Stomach (tissue), 9 donors: Measurements from ENCODE around the gene GPR37L1. TPM values are rescaled to one million over a fixed set of nuclear protein-coding genes. Genes with fewer than 3 reads are reported as not detected.

Experiments used
- DNase-seq, 2 donors: peaks; one replicate each; pipeline versions ENCODE4 v3.0.0 to v3.0.0-alpha.2; 2013 to 2019
- H3K27ac ChIP-seq, 5 donors: fragments of 200-600 bp in 4 of 5; sonication (generic) in 4 of 5; one replicate each; pipeline ENCODE4 v1.5.1; 2013 to 2019; ENCODE audit warnings: mild to moderate bottlenecking in 1 of 5, moderate library complexity in 1 of 5
- H3K27me3 ChIP-seq, 3 donors: fragments of 200-600 bp; sonication (generic); one replicate each; pipeline ENCODE4 v1.5.1; 2017 to 2019; ENCODE audit warnings: mixed run types in 1 of 3
- H3K36me3 ChIP-seq, 4 donors: fragments of 200-600 bp; sonication (generic); 1 replicate in 3 of 4; 2 replicates in 1 of 4; pipeline ENCODE4 v1.5.1; 2016 to 2019
- H3K4me1 ChIP-seq, 4 donors: fragments of 200-600 bp; sonication (generic); one replicate each; pipeline ENCODE4 v1.5.1; 2016 to 2019
- H3K4me3 ChIP-seq, 4 donors: fragments of 200-600 bp; sonication (generic) in 3 of 4; one replicate each; pipeline ENCODE4 v1.5.1; 2016 to 2019; ENCODE audit warnings: mild to moderate bottlenecking in 1 of 4
- H3K9me3 ChIP-seq, 4 donors: fragments of 200-600 bp; sonication (generic); one replicate each; pipeline ENCODE4 v1.5.1; 2016 to 2019
- CTCF ChIP-seq, 7 experiments: fragments of 450-650 bp in 4 of 7; fragments of 200-600 bp in 3 of 7; sonication (generic) in 3 of 7; IDR thresholded peaks; one replicate each; pipeline ENCODE4 v1.5.1; 2016 to 2019; ENCODE audit warnings: antibody characterized with exemption in 7 of 7, control low read depth in 2 of 7, mild to moderate bottlenecking in 1 of 7
- EP300 ChIP-seq: sonication (generic); formaldehyde crosslinking; IDR thresholded peaks from one replicate; pipeline ENCODE4 v1.6.1; 2017; ENCODE audit warnings: antibody characterized with exemption
- POLR2A ChIP-seq, 4 donors: fragments of 450-650 bp; IDR thresholded peaks; one replicate each; pipeline ENCODE4 v1.6.1; 2016; ENCODE audit warnings: antibody characterized with exemption in 4 of 4, control low read depth in 2 of 4, mild to moderate bottlenecking in 1 of 4, moderate library complexity in 1 of 4
- POLR2AphosphoS5 ChIP-seq, 3 donors: sonication (generic); formaldehyde crosslinking; IDR thresholded peaks; one replicate each; pipeline ENCODE4 v1.6.1; 2016; ENCODE audit warnings: antibody characterized with exemption in 3 of 3
- whole genome bisulfite sequencing, 5 donors: extraction: QIAGEN DNeasy Blood & Tissue Kit in 3 of 5; methylation state at CpG; one replicate each; pipeline versions ENCODE4 v1.1.5 to v1.1.7; 2013 to 2018; 5-methylcytosine and 5-hydroxymethylcytosine counted together
- intact Hi-C: fragments of 100-400 bp; cut with DNase I; formaldehyde crosslinking; loops from one replicate; pipeline ENCODE4 v1.15.1; 2023; ENCODE audit warnings: low total_unique reads
- polyA plus RNA-seq, 3 donors: library from polyadenylated mRNA; stranded (reverse); fragments of 200-250 nt; gene quantifications; one replicate each; pipeline ENCODE4 v1.2.3, GENCODE V29; 2013
- total RNA-seq, 5 donors: library from RNA; depleted of rRNA; stranded (reverse); fragments of >200 nt; gene quantifications; one replicate each; pipeline versions ENCODE4 v1.1.0 to v1.2.3, GENCODE V29; 2014 to 2016
- donor health status: healthy with polysubstance abuse.
- donor health status: Bipolar disorder and iron deficiency.
- donor health status: healthy.

The GPR37L1 gene
- total and polyA plus RNA-seq, 8 donors, result under 0.01 to 2.0 (median 0.18) TPM; not detected in 3

GRCh38 chr1:202153284-202153683 lies 30.6 kb downstream of the GPR37L1 start:
- Histone ChIP-seq H3K36me3 (peaks cover 0 to 21% (median 5%) of the 10 kb centered on the region in 4 donors), H3K27ac (no peak overlapping the region), H3K4me3 (no peak overlapping the region), H3K27me3 (no peaks in the 10 kb centered on the region), H3K9me3 (no peaks in the 10 kb centered on the region), H3K4me1 (peaks cover 0 to 17% (median 11%) of the 10 kb centered on the region in 4 donors)
- DNase-seq, result no peak
- WGBS, 5 donors, result 76 to 95% (median 92%) methylated on average over 4 of the region's 4 CpGs
- intact Hi-C loops, result no loop called here
- no peak for TF ChIP-seq POLR2AphosphoS5 (IDR thresholded peaks at IDR 0.05)

DNA sequence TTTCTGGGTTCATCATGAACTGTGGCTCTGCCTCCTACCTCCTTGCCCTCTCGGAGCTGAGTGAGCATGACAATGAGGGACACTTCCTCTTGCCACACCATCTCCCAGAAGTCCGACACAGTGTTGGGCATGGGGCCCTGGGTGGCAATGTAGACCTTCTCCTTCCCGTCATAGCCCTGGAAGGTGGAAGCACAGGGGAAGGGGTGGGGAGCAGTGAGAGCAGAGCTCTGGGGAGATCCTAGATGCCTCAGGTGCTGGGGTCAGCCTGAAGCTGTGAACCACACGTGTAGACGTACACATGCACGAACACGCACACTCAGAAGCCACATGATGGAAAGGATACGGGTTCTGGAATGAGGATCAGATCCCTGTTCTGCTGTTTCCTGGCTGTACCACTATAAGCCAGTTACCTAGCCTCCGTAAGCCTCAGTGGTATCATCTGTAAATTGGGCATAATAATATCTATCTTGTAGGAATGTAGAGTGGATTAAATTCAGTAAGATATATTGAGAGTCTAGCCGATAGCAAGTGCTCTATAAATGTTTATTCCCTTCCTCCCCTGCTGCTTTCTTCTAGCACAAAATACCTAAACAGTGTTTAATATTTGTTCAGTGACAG lies 31.5 kb downstream of the GPR37L1 start:
- Histone ChIP-seq H3K9me3 (no peaks in the 10 kb centered on the region), H3K27me3 (no peaks in the 10 kb centered on the region), H3K27ac (no peak overlapping the region), H3K4me1 (peaks cover 0 to 17% (median 11%) of the 10 kb centered on the region in 4 donors), H3K4me3 (no peak overlapping the region), H3K36me3 (peaks cover 0 to 21% (median 5%) of the 10 kb centered on the region in 4 donors)
- WGBS, 5 donors, result 87 to 91% (median 89%) methylated on average over 10 of the region's 10 CpGs
- TF ChIP-seq POLR2A (IDR thresholded peaks at IDR 0.05), result no peak
- TF ChIP-seq EP300, result no peak
- no peak for TF ChIP-seq CTCF (IDR thresholded peaks at IDR 0.05)
- TF ChIP-seq POLR2AphosphoS5 (IDR thresholded peaks at IDR 0.05), result no peak
- intact Hi-C loops, result no loop called here
- DNase-seq, result no peak

- no peak overlapping the region for H3K4me3 ChIP-seq
- peaks cover 0 to 17% (median 11%) of the 10 kb centered on the region in 4 donors for H3K4me1 ChIP-seq
- H3K27me3 ChIP-seq, result no peaks in the 10 kb centered on the region
- intact Hi-C loops, result no loop called here
- no peaks in the 10 kb centered on the region for H3K9me3 ChIP-seq
- TF ChIP-seq POLR2A (IDR thresholded peaks at IDR 0.05) (no peak), CTCF (IDR thresholded peaks at IDR 0.05) (peak in 3 of 7 experiments; percentile 8 to 30 (median 20)), POLR2AphosphoS5 (IDR thresholded peaks at IDR 0.05) (no peak)
- DNase-seq, result peak; percentile 49 to 87
- no peak overlapping the region for H3K27ac ChIP-seq
- peaks cover 0 to 21% (median 5%) of the 10 kb centered on the region in 4 donors for H3K36me3 ChIP-seq
- WGBS, 5 donors, result 31 to 41% (median 32%) methylated on average over 11 of the region's 11 CpGs
Measured at GRCh38 chr1:202154766-202155477, 32.2 kb downstream of the GPR37L1 start.

GRCh38 chr1:202155478-202156021 lies 32.8 kb downstream of the GPR37L1 start:
- no peak for TF ChIP-seq POLR2A (IDR thresholded peaks at IDR 0.05)
- no peak for TF ChIP-seq POLR2AphosphoS5 (IDR thresholded peaks at IDR 0.05)
- no peak for TF ChIP-seq EP300
- TF ChIP-seq CTCF (IDR thresholded peaks at IDR 0.05), result no peak
- peaks cover 0 to 17% (median 11%) of the 10 kb centered on the region in 4 donors for H3K4me1 ChIP-seq
- H3K27me3 ChIP-seq, result peaks cover 0 to 4% (median 0%) of the 10 kb centered on the region in 3 donors
- H3K4me3 ChIP-seq, result no peak overlapping the region
- H3K36me3 ChIP-seq, result peaks cover 0 to 18% (median 5%) of the 10 kb centered on the region in 4 donors
- DNase-seq, result peak; percentile 57 to 65
- intact Hi-C loops, result no loop called here
- H3K27ac ChIP-seq, result no peak overlapping the region
- WGBS, 5 donors, result 25 to 43% (median 32%) methylated on average over 8 of the region's 8 CpGs
- H3K9me3 ChIP-seq, result no peaks in the 10 kb centered on the region
